BE2C (cell line): ENCODE results near the gene LGALS3BP.

Source experiments
- DNase-seq: peaks from one replicate; pipeline ENCODE4 v3.0.0-alpha.2; 2020
- H3K27me3 ChIP-seq: fragments of 250-450 bp; sonication (Bioruptor Pico); 2 replicates; pipeline ENCODE4 v1.5.1; 2020; ENCODE audit warnings: mild to moderate bottlenecking
- H3K36me3 ChIP-seq: fragments of 250-450 bp; sonication (Bioruptor Pico); 2 replicates; pipeline ENCODE4 v1.5.1; 2020; ENCODE audit warnings: mild to moderate bottlenecking
- H3K4me1 ChIP-seq: fragments of 250-450 bp; sonication (Bioruptor Pico); 2 replicates; pipeline ENCODE4 v1.5.1; 2020
- H3K4me3 ChIP-seq: 2 replicates; pipeline ENCODE4 v1.5.1; 2011; ENCODE audit warnings: low read depth, low read length
- H3K9me3 ChIP-seq: fragments of 250-450 bp; sonication (Bioruptor Pico); 2 replicates; pipeline ENCODE4 v1.5.1; 2020
- TF ChIP-seq, protein P1 (sequence below): IDR thresholded peaks from 2 replicates; pipeline ENCODE4 v1.5.1; 2012; ENCODE audit warnings: mild to moderate bottlenecking, low read depth, low read length

The LGALS3BP gene

DNA sequence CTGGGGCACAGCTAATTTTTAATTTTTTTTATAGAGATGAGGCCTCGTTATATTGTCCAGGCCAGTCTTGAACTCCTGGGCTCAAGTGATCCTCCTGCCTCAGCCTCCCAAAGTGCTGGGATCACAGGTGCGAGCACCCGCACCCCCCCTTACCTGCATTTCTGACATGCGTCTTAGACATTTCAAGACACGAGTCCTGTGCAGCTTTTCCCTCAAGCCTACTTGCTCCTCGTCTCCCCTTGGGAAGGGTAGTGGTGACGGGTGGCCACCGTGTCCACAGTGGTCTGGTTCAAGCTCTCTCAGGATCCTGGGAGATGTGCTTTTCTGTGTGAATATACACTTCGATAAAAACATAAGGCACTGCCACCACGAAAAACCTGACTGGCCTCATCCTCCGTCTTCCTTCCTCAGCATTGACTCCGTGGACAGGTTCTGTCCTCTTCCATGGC lies 20.2 kb upstream of the LGALS3BP start:
- no peak overlapping the region for H3K4me3 ChIP-seq
- H3K36me3 ChIP-seq, result peaks cover 32% of the 10 kb centered on the region
- no peaks in the 10 kb centered on the region for H3K27me3 ChIP-seq
- no peaks in the 10 kb centered on the region for H3K9me3 ChIP-seq
- TF ChIP-seq, protein P1, sequence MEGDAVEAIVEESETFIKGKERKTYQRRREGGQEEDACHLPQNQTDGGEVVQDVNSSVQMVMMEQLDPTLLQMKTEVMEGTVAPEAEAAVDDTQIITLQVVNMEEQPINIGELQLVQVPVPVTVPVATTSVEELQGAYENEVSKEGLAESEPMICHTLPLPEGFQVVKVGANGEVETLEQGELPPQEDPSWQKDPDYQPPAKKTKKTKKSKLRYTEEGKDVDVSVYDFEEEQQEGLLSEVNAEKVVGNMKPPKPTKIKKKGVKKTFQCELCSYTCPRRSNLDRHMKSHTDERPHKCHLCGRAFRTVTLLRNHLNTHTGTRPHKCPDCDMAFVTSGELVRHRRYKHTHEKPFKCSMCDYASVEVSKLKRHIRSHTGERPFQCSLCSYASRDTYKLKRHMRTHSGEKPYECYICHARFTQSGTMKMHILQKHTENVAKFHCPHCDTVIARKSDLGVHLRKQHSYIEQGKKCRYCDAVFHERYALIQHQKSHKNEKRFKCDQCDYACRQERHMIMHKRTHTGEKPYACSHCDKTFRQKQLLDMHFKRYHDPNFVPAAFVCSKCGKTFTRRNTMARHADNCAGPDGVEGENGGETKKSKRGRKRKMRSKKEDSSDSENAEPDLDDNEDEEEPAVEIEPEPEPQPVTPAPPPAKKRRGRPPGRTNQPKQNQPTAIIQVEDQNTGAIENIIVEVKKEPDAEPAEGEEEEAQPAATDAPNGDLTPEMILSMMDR, result no peak
- H3K4me1 ChIP-seq, result peaks cover 5% of the 10 kb centered on the region; the same call in 1 of the 2 replicates
- DNase-seq, result no peak

DNA sequence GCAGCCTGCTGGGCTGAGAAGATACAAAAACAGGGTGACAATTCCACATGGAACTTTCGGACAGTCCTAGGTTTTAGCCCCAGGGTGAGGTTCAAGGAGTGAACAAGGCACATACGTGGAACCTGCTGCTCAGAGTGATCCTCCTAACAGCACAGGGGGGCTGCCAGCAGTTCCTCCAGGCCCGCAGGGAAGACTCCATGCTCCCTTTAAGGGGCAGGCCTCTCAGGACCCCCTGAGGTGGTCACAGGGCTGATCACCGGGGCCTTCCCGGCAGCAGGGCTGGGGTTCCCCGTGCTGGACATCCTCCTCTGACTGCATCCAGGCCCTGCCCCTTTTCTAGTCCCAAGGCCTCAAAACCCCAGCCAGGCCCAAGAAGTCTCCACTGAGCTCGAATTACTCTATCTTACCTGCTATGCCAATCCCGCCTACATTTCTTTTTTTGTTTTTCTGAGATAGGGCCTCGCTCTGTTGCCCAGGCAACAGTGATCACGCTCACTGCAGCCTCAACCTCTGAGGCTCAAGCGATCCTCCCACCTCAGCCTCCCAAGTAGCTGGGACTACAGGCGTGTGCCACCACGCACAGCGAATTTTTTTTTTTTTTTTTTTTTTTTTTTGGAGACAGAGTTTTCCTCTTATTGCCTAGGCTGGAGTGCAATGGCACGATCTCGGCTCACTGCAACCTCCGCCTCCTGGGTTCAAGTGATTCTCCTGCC lies 19.5 kb upstream of the LGALS3BP start:
- TF ChIP-seq, protein P1, result no peak

DNA sequence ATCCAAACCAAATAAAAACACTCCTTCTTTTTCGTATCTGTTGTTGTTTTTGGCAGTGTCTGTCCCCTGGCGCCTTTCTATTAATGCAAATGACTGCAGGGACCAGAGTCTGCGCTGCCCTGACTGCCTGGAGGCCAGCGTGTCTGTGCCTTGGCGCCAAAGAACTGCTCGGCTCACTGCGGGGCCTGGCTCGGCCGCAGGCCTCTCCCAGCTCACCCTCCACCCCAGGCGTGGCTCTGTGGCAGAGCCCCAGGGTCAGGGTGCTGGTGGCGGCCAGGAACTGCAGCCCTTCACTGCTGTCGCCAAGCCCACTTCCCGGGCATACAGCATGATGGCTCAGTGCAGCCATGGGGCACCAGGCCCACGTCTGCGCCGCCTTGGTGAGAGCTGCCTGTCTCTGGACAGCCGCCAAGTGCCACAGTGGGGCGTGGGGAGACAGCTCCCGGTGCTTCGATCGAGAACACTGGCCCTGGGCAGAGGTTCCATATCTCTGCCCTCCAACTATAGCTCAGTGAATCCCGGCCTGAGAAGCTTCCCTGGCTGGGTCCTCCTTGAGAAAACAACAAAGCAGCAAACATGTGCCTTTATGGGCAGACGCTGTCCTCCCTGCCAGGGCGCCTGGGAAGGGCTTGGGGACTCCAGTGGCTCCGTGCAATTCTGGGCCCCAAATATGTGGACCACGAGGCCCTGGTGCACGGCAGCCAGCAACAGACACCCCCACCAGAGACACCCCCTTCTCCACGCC lies 18.8 kb upstream of the LGALS3BP start:
- peak; percentile 81 for DNase-seq
- H3K9me3 ChIP-seq, result no peaks in the 10 kb centered on the region
- no peak overlapping the region for H3K4me3 ChIP-seq
- H3K36me3 ChIP-seq, result peaks cover 34% of the 10 kb centered on the region
- H3K27me3 ChIP-seq, result no peaks in the 10 kb centered on the region
- TF ChIP-seq, protein P1, result peak; percentile 21; the same call in 1 of the 2 replicates
- peaks cover 5% of the 10 kb centered on the region; the same call in 1 of the 2 replicates for H3K4me1 ChIP-seq

More for the DNA sequence above, 19.5 kb upstream of the LGALS3BP start:
- no peaks in the 10 kb centered on the region for H3K9me3 ChIP-seq
- H3K36me3 ChIP-seq, result peaks cover 32% of the 10 kb centered on the region
- H3K4me3 ChIP-seq, result no peak overlapping the region
- DNase-seq, result no peak
- no peaks in the 10 kb centered on the region for H3K27me3 ChIP-seq
- H3K4me1 ChIP-seq, result peaks cover 5% of the 10 kb centered on the region; the same call in 1 of the 2 replicates

DNA sequence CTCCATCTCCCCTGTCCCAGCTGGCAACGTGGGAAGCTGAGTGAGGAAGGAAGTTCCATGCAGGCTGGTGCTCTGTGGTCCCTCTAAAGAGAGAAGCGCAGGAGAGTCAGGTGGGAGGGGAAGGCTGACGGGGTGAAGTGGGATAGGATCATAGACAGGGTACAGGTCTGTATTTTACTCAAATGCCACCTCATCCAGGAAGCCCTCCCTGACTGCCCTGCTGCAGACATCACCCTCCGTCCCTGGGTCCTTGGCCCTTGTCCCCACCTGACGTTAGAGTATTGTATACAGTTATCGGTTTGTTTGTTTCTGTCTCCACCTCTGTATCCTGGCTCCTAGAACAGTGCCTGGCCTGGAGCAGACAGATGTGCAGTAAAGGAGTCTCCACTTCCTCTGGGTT lies 18.2 kb upstream of the LGALS3BP start:
- DNase-seq, result no peak
- H3K4me1 ChIP-seq, result peaks cover 5% of the 10 kb centered on the region; the same call in 1 of the 2 replicates
- H3K27me3 ChIP-seq, result no peaks in the 10 kb centered on the region
- TF ChIP-seq, protein P1, result no peak
- no peaks in the 10 kb centered on the region for H3K9me3 ChIP-seq
- peaks cover 38% of the 10 kb centered on the region for H3K36me3 ChIP-seq
- H3K4me3 ChIP-seq, result no peak overlapping the region

DNA sequence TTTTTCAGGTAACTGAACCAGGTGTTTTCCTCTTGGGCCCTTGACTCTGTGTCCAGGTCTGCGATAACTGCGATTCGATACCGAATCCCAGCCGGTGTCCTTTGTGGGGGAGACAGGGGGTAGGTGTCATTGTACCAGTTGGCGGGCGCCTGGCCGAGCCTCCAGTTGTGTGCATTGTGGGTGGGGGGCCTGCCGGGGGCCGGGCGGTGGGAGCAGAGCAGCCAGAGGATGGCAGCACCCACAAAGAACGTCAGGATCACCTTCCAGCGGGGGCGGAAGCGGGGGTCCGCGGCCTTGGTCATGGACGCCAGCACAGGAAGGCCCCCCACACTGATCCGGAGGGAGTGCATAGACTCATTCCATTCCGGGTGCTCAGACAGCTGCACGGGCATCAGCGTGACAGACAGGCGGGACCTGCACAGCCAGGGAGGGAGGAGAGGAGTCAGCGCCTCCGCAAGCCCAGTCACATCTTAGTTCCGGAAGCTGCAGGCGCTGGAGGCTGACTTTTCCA lies 17.6 kb upstream of the LGALS3BP start:
- H3K9me3 ChIP-seq, result no peaks in the 10 kb centered on the region
- TF ChIP-seq, protein P1, result no peak
- H3K4me3 ChIP-seq, result no peak overlapping the region
- peaks cover 37% of the 10 kb centered on the region for H3K36me3 ChIP-seq
- H3K27me3 ChIP-seq, result no peaks in the 10 kb centered on the region
- DNase-seq, result no peak
- H3K4me1 ChIP-seq, result peaks cover 5% of the 10 kb centered on the region; the same call in 1 of the 2 replicates
